H54 (cell line): ENCODE measurements around the gene PDE4B.

Experiments
- DNase-seq: peaks from one replicate; pipeline ENCODE4 v3.0.0; 2011; ENCODE audit warnings: low spot score, mixed read lengths; ENCODE audit not compliant: insufficient read length
- FAIRE-seq: peaks from 3 replicates; lab custom pipeline; 2011; peaks lifted over from hg19 to GRCh38; lab: Jason Lieb, UNC
- POLR2A ChIP-seq: IDR thresholded peaks from 2 replicates; pipeline ENCODE4 v1.6.1; 2011; ENCODE audit warnings: low read depth, mild to moderate bottlenecking, low read length

Gene PDE4B

DNA sequence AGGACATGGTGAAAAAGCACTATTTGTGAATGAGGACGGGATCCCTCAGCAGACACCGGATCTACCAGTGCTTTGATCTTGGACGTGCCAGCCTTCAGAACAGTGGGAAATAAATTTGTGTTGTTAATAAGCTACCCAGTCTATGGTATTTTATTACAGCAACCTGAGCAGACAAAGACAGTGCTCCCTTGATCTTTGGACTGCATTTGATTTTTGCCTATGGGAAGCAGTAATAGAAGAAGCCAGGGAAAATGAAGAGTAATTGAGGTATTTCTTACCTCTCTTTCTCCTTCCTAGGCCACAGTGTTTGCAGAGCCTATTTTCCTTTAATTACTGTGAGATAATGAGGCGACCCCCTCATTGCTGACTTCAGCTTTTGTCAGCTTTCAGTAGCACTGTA is 87.9 kb downstream of the PDE4B start:
- TF ChIP-seq POLR2A, result no peak
- FAIRE-seq, result no peak
- no peak for DNase-seq

GRCh38 chr1:65881067-65881594 is 88.4 kb downstream of the PDE4B start:
- DNase-seq (no peak), FAIRE-seq (no peak)

GRCh38 chr1:65882076-65882475 is 89.4 kb downstream of the PDE4B start:
- FAIRE-seq (no peak), DNase-seq (no peak)
- no peak for TF ChIP-seq POLR2A

More at GRCh38 chr1:65881067-65881594, 88.4 kb downstream of the PDE4B start:
- TF ChIP-seq POLR2A, result no peak

GRCh38 chr1:65889441-65889840 is 96.7 kb downstream of the PDE4B start:
- no peak for DNase-seq
- TF ChIP-seq POLR2A, result no peak
- FAIRE-seq, result no peak

GRCh38 chr1:65890201-65890843 is 97.6 kb downstream of the PDE4B start:
- TF ChIP-seq POLR2A, result no peak
- FAIRE-seq (no peak), DNase-seq (no peak)

DNA sequence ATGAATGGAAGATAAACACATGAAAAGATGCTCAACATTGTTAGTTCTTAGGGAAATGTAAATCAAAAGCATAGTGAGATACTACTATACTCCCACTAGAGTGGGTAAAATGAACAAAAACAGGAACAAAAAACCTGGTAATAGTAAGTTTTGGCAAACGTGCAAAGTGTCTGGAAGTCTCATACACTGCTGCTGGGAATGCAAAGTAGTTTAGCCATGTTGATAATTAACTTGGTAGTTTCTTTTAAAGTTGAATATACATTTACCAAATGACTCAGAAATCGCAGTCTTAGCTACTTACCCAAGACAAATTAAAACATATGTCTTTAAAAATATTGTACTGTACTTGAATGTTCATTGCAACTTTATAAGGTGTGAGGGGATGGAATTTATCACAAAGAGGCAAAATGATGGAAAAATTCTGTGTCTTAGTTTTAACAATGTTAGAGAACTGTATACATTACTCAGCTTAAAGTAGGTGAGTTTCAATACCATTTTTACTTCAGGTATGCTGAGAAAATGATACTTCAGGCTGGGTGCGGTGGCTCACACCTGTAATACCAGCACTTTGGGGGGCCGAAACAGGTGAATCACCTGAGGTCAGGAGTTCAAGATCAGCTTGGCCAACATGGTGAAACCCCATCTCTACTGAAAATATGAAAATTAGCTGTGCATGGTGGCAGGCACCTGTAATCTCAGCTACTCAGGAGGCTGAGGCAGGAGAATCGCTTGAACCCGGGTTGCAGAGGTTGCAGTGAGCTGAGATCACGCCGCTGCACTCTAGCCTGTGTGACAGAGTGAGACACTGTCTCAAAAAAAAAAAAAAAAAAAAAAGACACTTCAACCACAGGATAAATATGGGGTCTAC is 102.3 kb downstream of the PDE4B start:
- FAIRE-seq (no peak), DNase-seq (no peak)
- TF ChIP-seq POLR2A, result no peak

DNA sequence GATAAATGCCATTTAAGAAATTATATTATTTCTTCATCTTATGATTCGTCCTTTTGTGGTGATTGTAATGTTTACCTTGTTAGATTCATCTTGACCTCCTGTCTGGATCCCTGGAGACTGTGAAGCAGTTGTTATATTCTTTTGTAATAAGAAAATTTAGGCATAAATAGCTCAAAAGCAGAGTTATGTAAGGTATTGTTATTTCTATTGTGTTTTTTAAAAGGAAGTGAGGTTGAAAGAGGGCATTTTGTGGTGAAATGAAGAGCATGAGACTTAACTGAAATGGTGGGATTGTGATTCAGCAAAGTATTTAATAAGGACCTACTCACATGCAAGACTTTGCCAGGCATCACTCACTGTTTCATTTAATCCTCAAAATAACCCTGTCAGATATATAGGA is 104.0 kb downstream of the PDE4B start:
- FAIRE-seq (no peak), DNase-seq (no peak)
- TF ChIP-seq POLR2A, result no peak

DNA sequence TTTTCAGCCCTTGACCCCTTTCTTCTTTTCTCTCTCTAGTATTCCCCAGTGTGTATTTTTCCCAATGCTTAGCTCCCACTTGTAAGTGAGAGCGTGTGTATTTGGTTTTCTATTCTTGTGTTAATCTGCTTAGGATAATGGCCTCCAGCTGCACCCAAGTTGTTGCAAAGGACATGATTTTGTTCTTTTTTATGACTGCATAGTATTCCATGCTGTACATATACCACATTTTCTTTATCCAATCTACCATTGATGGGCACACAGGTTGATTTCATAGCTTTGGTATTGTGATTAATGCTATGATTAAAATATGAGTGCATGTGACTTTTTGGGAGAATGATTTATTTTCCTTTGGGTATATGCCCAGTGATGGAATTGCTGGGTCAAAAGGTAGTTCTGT is 104.8 kb downstream of the PDE4B start:
- no peak for FAIRE-seq
- no peak for DNase-seq
- no peak for TF ChIP-seq POLR2A

GRCh38 chr1:65904681-65905083 is 112.0 kb downstream of the PDE4B start:
- no peak for TF ChIP-seq POLR2A
- DNase-seq, result no peak
- peak; percentile 27 for FAIRE-seq

DNA sequence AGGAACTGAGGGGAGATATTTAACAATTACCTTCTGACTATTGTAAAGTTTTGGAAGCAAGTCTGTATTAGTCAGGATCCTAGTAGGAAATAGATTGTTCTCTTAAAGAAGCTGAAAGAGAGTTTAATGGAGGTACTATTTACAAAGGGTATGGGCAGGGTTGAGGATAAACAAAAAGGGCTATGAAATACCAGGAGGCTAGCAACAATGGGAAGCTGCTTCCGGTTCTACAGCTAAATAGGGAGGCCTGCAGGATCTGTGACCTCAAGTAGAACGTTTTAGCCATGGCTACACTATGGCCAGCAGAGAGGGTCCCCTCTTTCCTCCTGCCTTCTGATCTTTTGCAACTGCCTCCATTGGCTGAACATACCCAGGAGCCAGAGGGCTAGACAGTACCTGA is 117.7 kb downstream of the PDE4B start:
- TF ChIP-seq POLR2A, result no peak
- FAIRE-seq, result no peak
- no peak for DNase-seq

GRCh38 chr1:65911679-65912078 is 119.0 kb downstream of the PDE4B start:
- FAIRE-seq (no peak), DNase-seq (no peak)
- no peak for TF ChIP-seq POLR2A

GRCh38 chr1:65918564-65918963 is 125.9 kb downstream of the PDE4B start:
- no peak for TF ChIP-seq POLR2A
- DNase-seq (no peak), FAIRE-seq (no peak)

DNA sequence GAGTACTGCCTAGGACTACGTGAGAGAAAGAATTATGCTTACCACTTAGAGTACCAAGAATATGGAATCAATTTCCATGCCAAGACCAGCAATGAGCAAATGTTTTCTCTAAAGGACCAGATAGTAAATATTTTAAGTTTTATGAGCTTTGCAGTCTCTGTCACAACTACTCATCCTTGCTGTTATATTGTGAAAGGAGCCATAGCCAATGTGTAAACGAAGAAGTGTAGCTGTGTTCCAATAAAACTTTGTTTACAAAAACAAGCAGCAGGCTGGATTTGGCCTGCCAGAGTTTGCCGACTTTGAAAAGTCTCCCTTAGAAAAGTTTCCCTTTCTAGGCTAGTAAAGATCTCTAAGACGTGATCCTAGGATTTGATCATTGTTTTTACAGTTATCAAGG is 128.8 kb downstream of the PDE4B start:
- DNase-seq (no peak), FAIRE-seq (no peak)
- TF ChIP-seq POLR2A, result no peak

DNA sequence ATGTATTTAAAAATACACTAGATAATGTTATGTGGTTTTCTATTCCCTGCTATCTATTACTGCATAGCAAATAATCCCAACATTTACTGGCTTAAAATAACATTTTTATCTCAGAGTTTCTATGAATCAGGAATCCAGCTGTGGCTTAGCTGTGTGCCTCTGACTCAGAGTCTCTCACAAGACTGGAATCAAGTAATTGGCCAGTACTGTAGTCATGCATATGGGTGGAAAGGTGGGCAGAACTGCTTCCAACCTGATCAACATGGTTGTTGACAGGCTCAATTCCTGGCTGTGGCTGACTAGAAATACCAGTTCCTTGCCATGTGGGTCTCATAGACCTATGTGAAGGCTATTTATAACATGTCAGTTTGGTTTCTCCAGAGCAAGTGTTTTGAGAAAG is 131.8 kb downstream of the PDE4B start:
- peak; percentile 10 for DNase-seq
- no peak for FAIRE-seq
- TF ChIP-seq POLR2A, result no peak
